SK-N-SH (cell line): Measurements from ENCODE around the gene KLHL18. TPM values are rescaled to one million over a fixed set of nuclear protein-coding genes. Genes with fewer than 3 reads are reported as not detected.

Experiments
- CTCF ChIA-PET: fragments of 300-600, 350-600 bp; formaldehyde crosslinking; extraction: SDS; loops from one replicate; lab custom pipeline; 2021; lab: Yijun Ruan, JAX
- POLR2A ChIA-PET: fragments of 350-600 bp; sonication (Branson Sonifier 250); formaldehyde crosslinking; extraction: SDS; loops from one replicate; lab custom pipeline; 2020; ENCODE audit warnings: antibody characterized with exemption, inconsistent platforms; lab: Yijun Ruan, JAX
- DNase-seq: peaks from one replicate; pipeline ENCODE4 v3.0.0; 2012
- H2AFZ ChIP-seq: fragments of 200-600 bp; sonication (generic); 2 replicates; pipeline ENCODE4 v1.8.1; 2016; ENCODE audit warnings: antibody characterized with exemption, mild to moderate bottlenecking, low read depth
- H3F3A ChIP-seq: fragments of 200-600 bp; sonication (generic); replicated peaks from 2 replicates; pipeline ENCODE3; 2016; ENCODE audit warnings: antibody characterized with exemption, mild to moderate bottlenecking; ENCODE audit not compliant: insufficient read depth
- H3K27ac ChIP-seq, 2 experiments: fragments of 200-500 bp in 1 of 2; fragments of 200-600 bp in 1 of 2; sonication (Bioruptor generic) in 1 of 2; sonication (generic), shearing (Covaris generic) in 1 of 2; 2 replicates each; pipeline versions ENCODE4 v1.5.1 to v1.6.1; 2014 to 2016; ENCODE audit warnings: low read depth in 2 of 2, inconsistent platforms in 1 of 2, low read length in 1 of 2, mild to moderate bottlenecking in 1 of 2, mixed read lengths in 1 of 2
- H3K27me3 ChIP-seq: fragments of 200-600 bp; sonication (generic), shearing (Covaris generic); 2 replicates; pipeline ENCODE4 v1.6.1; 2016; ENCODE audit warnings: mixed run types; ENCODE audit not compliant: insufficient read depth
- H3K36me3 ChIP-seq, 2 experiments: fragments of 200-500 bp in 1 of 2; fragments of 200-600 bp in 1 of 2; sonication (Bioruptor generic) in 1 of 2; sonication (generic) in 1 of 2; replicated peaks in 1 of 2; 2 replicates each; pipeline versions ENCODE3 to v1.5.1; 2014 to 2016; ENCODE audit warnings: low read length in 1 of 2, mild to moderate bottlenecking in 1 of 2; ENCODE audit not compliant: insufficient read depth in 2 of 2, control insufficient read depth in 1 of 2
- H3K4me1 ChIP-seq, 2 experiments: fragments of 200-500 bp in 1 of 2; fragments of 200-600 bp in 1 of 2; sonication (Bioruptor generic) in 1 of 2; sonication (generic), shearing (Covaris generic) in 1 of 2; 2 replicates each; pipeline versions ENCODE4 v1.5.1 to v1.6.1; 2014 to 2016; ENCODE audit warnings: low read depth in 1 of 2, low read length in 1 of 2, mixed run types in 1 of 2; ENCODE audit not compliant: insufficient read depth in 2 of 2, control insufficient read depth in 1 of 2
- H3K4me2 ChIP-seq: fragments of 200-600 bp; sonication (generic), shearing (Covaris generic); 2 replicates; pipeline ENCODE4 v1.6.1; 2017; ENCODE audit warnings: mixed run types
- H3K4me3 ChIP-seq, 2 experiments: fragments of 200-500 bp in 1 of 2; fragments of 200-600 bp in 1 of 2; sonication (Bioruptor generic) in 1 of 2; sonication (generic), shearing (Covaris generic) in 1 of 2; 2 replicates each; pipeline versions ENCODE4 v1.5.1 to v1.8.1; 2014 to 2016; ENCODE audit warnings: low read depth in 2 of 2, inconsistent platforms in 1 of 2, low read length in 1 of 2, mild to moderate bottlenecking in 1 of 2, mixed read lengths in 1 of 2, moderate library complexity in 1 of 2
- H3K79me2 ChIP-seq: fragments of 200-600 bp; sonication (generic); 2 replicates; pipeline ENCODE4 v1.8.1; 2017; ENCODE audit warnings: mild to moderate bottlenecking; ENCODE audit not compliant: insufficient read depth
- H3K9ac ChIP-seq: fragments of 200-600 bp; sonication (generic); 2 replicates; pipeline ENCODE4 v1.6.1; 2017; ENCODE audit warnings: mixed run types
- H3K9me2 ChIP-seq: fragments of 200-600 bp; sonication (generic); 2 replicates; pipeline ENCODE4 v1.6.1; 2017; ENCODE audit warnings: mixed run types
- H3K9me3 ChIP-seq: fragments of 200-600 bp; sonication (generic); 2 replicates; pipeline ENCODE4 v1.6.1; 2017; ENCODE audit warnings: mixed run types, mild to moderate bottlenecking, moderate library complexity
- H4K20me1 ChIP-seq: fragments of 200-600 bp; sonication (generic); 2 replicates; pipeline ENCODE4 v1.6.1; 2017; ENCODE audit warnings: mild to moderate bottlenecking, mixed run types; ENCODE audit not compliant: insufficient read depth
- MXI1 ChIP-seq: IDR thresholded peaks from 2 replicates; pipeline ENCODE4 v1.6.1; 2012; ENCODE audit warnings: mild to moderate bottlenecking, low read depth, low read length, improper control_type of control experiment
- WGBS: methylation state at CpG from one replicate; pipeline ENCODE4 v1.1.6; 2017; ENCODE audit warnings: low lambda C conversion rate; 5-methylcytosine and 5-hydroxymethylcytosine counted together
- polyA plus RNA-seq, 3 experiments: library from polyadenylated mRNA; depleted of rRNA; stranded (reverse); fragments of >200 nt; gene quantifications; 2 replicates each; pipeline ENCODE4 v1.2.3, GENCODE V29; 2012
- TF ChIP-seq, protein P1 (sequence below): fragments of 200-600 bp; sonication (generic); IDR thresholded peaks from 2 replicates; pipeline ENCODE4 v1.6.1; 2017; ENCODE audit warnings: antibody characterized with exemption, mild to moderate bottlenecking, moderate library complexity
- TF ChIP-seq, protein P2 (sequence below): IDR thresholded peaks from 2 replicates; pipeline ENCODE4 v1.4.0; 2012; ENCODE audit warnings: low read depth, borderline replicate concordance

Gene KLHL18
- polyA plus RNA-seq, 1 of the 3 experiments (the other 2 are of a cell fraction) = 55.2 TPM

DNA sequence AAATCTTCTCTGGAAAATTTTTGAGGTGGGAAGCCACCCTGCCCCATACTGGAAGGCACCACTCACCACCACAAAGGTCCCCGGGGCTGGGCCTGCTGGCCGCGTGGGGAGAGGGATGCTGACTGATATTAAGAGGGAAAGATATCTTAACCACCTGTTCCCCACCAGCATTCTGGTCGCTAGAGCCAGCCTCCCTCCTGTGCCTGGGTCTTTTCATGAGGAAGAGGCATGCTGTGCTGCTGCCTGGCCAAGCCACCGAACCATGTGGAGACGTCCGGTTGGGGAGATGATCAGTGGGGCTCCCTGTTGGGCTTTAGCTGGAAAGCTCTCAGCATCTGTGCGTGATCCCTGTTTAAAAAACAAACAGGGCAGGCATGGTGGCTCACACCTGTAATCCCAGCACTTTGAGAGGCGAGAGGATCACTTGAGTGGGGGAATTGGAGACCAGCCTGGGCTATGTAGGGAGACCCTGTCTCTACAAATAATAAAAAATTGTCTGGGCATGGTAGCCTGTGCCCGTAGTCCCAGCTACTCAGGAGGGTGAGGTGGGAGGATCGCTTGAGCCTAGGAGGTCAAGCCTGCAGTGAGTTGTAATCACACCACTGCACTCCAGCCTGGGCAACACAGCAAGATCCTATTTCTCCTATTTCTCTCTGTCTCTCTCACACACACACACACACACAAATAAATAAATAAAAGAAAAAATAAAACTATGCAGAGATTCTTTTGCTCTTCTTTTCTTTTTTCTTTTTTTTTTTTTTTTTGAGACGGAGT is 1.0 kb downstream of the KLHL18 start:
- H3K4me2 ChIP-seq = peak overlapping the region; percentile 90
- peak overlapping the region in 1 of 2 experiments; percentile 99; a peak in 3 of 4 replicates for H3K27ac ChIP-seq

DNA sequence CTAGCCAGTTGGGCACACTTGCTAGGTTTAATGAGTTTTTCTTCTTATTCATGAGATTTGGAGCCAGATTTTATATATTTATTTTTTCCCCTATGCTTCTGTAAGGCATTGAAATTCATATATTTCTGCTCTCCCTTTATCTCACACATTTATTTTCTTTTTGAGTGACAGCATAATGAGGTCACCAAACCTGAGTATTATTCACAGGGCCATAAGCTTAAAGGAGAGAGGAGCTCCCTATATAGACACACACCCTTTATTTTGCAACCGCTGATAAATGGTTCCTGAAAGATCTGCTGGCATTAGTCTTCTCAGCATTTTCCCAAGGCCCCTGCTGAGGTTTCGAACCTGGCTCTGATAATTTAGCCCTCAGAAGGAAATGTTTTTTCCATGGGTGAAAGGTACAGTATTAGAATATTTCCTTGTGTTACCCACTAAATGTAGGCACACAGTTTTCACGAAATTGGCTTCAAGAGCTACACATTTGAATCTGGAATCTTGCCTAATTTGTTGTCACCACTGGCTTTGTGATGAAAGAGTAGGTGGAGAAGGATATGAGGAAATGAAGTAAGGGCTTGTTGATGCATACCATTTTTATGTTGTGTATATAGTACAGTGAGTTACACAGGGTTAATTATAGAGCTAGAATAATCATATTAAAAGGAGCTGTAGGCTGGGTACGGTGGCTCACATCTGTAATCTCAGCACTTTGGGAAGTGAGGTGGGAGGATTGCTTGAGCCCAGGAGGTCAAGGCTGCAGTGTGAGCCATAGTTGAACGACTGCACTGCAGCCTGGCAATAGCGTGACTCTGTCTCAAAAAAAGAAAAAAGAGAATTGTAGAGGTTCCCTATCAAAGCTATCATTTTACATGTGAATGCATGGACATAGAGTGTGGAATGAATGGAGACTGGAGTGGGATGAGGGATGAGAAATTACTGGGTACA is 6.5 kb downstream of the KLHL18 start:
- DNase-seq = no peak
- Histone ChIP-seq H3K4me3 (no peak overlapping the region), H3K9me3 (no peaks in the 10 kb centered on the region), H3K79me2 (peaks cover 85% of the 10 kb centered on the region), H3K36me3 (peaks cover 4 to 12% of the 10 kb centered on the region in 2 experiments), H3K9me2 (no peaks in the 10 kb centered on the region), H3K4me1 (no peaks in the 10 kb centered on the region), H3K27ac (no peak overlapping the region), H4K20me1 (no peaks in the 10 kb centered on the region; the same call in none of the 2 replicates), H3K27me3 (no peaks in the 10 kb centered on the region), H3F3A (no peaks in the 10 kb centered on the region), H3K9ac (no peak overlapping the region), H2AFZ (no peak overlapping the region), H3K4me2 (no peak overlapping the region)
- ChIA-PET POLR2A (no interaction called here), CTCF (interaction anchor here (1.2 kb wide), 1 partner anchor 34 kb away, joined by 3 read pairs; no protein-coding TSS in a partner anchor)
- TF ChIP-seq, protein P1, sequence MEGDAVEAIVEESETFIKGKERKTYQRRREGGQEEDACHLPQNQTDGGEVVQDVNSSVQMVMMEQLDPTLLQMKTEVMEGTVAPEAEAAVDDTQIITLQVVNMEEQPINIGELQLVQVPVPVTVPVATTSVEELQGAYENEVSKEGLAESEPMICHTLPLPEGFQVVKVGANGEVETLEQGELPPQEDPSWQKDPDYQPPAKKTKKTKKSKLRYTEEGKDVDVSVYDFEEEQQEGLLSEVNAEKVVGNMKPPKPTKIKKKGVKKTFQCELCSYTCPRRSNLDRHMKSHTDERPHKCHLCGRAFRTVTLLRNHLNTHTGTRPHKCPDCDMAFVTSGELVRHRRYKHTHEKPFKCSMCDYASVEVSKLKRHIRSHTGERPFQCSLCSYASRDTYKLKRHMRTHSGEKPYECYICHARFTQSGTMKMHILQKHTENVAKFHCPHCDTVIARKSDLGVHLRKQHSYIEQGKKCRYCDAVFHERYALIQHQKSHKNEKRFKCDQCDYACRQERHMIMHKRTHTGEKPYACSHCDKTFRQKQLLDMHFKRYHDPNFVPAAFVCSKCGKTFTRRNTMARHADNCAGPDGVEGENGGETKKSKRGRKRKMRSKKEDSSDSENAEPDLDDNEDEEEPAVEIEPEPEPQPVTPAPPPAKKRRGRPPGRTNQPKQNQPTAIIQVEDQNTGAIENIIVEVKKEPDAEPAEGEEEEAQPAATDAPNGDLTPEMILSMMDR = no peak
- 78% methylated on average over 6 of the region's 6 CpGs for WGBS

More for the DNA sequence above, 1.0 kb downstream of the KLHL18 start:
- CTCF ChIA-PET = interaction anchor here (1.3 to 3.2 kb wide), 3 partner anchors 20 to 120 kb away, joined by 3 to 10 read pairs (median 9); partner anchors contain the start of gene SETD2
- peak; percentile 47 for DNase-seq
- WGBS = 36% methylated on average over 12 of the region's 12 CpGs
- Histone ChIP-seq H3K9me3 (no peaks in the 10 kb centered on the region), H3K9me2 (no peaks in the 10 kb centered on the region)
- TF ChIP-seq, protein P2, sequence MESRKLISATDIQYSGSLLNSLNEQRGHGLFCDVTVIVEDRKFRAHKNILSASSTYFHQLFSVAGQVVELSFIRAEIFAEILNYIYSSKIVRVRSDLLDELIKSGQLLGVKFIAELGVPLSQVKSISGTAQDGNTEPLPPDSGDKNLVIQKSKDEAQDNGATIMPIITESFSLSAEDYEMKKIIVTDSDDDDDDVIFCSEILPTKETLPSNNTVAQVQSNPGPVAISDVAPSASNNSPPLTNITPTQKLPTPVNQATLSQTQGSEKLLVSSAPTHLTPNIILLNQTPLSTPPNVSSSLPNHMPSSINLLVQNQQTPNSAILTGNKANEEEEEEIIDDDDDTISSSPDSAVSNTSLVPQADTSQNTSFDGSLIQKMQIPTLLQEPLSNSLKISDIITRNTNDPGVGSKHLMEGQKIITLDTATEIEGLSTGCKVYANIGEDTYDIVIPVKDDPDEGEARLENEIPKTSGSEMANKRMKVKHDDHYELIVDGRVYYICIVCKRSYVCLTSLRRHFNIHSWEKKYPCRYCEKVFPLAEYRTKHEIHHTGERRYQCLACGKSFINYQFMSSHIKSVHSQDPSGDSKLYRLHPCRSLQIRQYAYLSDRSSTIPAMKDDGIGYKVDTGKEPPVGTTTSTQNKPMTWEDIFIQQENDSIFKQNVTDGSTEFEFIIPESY = no peak
- TF ChIP-seq MXI1 = peak; percentile 43
- TF ChIP-seq, all 33 proteins: peak for 1
- H3K79me2 ChIP-seq = peaks cover 77% of the 10 kb centered on the region
- H3F3A ChIP-seq = peaks cover 10% of the 10 kb centered on the region
- no peaks in the 10 kb centered on the region; the same call in 1 of the 2 replicates for H4K20me1 ChIP-seq
- peak overlapping the region; percentile 97 for H3K9ac ChIP-seq
- H2AFZ ChIP-seq = peak overlapping the region; percentile 69; the same call in 1 of the 2 replicates
- H3K4me3 ChIP-seq = peak overlapping the region; percentile 70 to 78
- no peaks in the 10 kb centered on the region for H3K27me3 ChIP-seq
- H3K36me3 ChIP-seq = peaks cover 4 to 6% of the 10 kb centered on the region in 2 experiments
- POLR2A ChIA-PET = interaction anchor here (1.8 kb wide), 1 partner anchor 21 kb away, joined by 4 read pairs; no protein-coding TSS in a partner anchor
- H3K4me1 ChIP-seq = peaks cover 0 to 9% of the 10 kb centered on the region in 2 experiments; a peak in 1 of 4 replicates
